ENCODE data around the gene HSPG2. TPM values are rescaled to one million over a fixed set of nuclear protein-coding genes. Genes with fewer than 3 reads are reported as not detected.

HSPG2 gene
- total and polyA plus RNA-seq, 9 of the 15 experiments (the other 6 are each of a cell fraction or from before 2014, with no cell fraction given): 0.14 to 160 (median 15.7) TPM

- TF ChIP-seq MBD1 (CRISPR knock-in tag; IDR thresholded peaks at IDR 0.05) (no peak), HEY1 (CRISPR knock-in tag; IDR thresholded peaks at IDR 0.05; ENCODE audit: borderline replicate concordance) (no peak), ZBTB33 (CRISPR knock-in tag; IDR thresholded peaks at IDR 0.05) (no peak), SIN3B (IDR thresholded peaks at IDR 0.05; ENCODE audit: low read depth) (no peak), PTRF (tag; IDR thresholded peaks at IDR 0.05) (no peak)
Observed at GRCh38 chr1:21926065-21926464, 11.0 kb downstream of the HSPG2 start (continued).

- POLR2A ChIA-PET: interaction anchor here (1.0 to 3.8 kb wide), 5 partner anchors 8 to 18 kb away, joined by 3 to 27 read pairs (median 6); no protein-coding TSS in a partner anchor
- H3K4me3 ChIP-seq: no peak overlapping the region
- CTCF ChIA-PET (ENCODE audit: low intra/inter-chr PET ratio): no interaction called here
- no peak for DNase-seq (ENCODE audit: extremely low read depth in 1 of 4, low spot score in 3 of 4)
- ATAC-seq: no peak
- H3K4me2 ChIP-seq (ENCODE audit: insufficient read depth, low read length): no peak overlapping the region
- in situ Hi-C loops (cut with MboI): no loop called here
- H3K27ac ChIP-seq (ENCODE audit: extremely low read depth, low read depth, low read length): peak overlapping the region; percentile 55; the same call in 2 of the 3 replicates
- H3K79me2 ChIP-seq (ENCODE audit: control insufficient read depth, insufficient read depth, low read length): peaks cover 80% of the 10 kb centered on the region
- no TSS peak for BruUV-seq (replicated peaks)
- H3K4me1 ChIP-seq (replicated peaks in 1 of 2; ENCODE audit: control insufficient read depth in 2 of 2, insufficient read depth in 2 of 2, low read length in 2 of 2): peaks cover 57 to 67% of the 10 kb centered on the region in 2 experiments
- peaks cover 32% of the 10 kb centered on the region for H3K36me3 ChIP-seq (ENCODE audit: control insufficient read depth, insufficient read depth, low read length)
- H3K9ac ChIP-seq (ENCODE audit: insufficient read depth in 1 of 2, low read depth in 2 of 2, low read length in 2 of 2): peak overlapping the region; percentile 7 to 39; a peak in 1 of 4 replicates
- H4K20me1 ChIP-seq (replicated peaks; ENCODE audit: control insufficient read depth, insufficient read depth, low read length): no peaks in the 10 kb centered on the region
- intact Hi-C loops (cut with micrococcal nuclease): no loop called here
- H3K9me3 ChIP-seq (replicated peaks; ENCODE audit: control insufficient read depth, insufficient read depth, low read depth, low read length): no peaks in the 10 kb centered on the region
- H3K9me1 ChIP-seq (ENCODE audit: control insufficient read depth, insufficient read depth, low read length): no peaks in the 10 kb centered on the region
- no peaks in the 10 kb centered on the region for H3K27me3 ChIP-seq (ENCODE audit: control insufficient read depth in 2 of 2, insufficient read depth in 2 of 2, low read length in 2 of 2)
- 0 out of 2 replicates have a peak overlapping the region, but pooled peaks have one; percentile 2 for H2AFZ ChIP-seq (ENCODE audit: low read depth, low read length)
- WGBS (ENCODE audit: insufficient coverage, low coverage, missing lambda C conversion rate): 66% methylated on average over 8 of the region's 8 CpGs
- no peak for FAIRE-seq
- TF ChIP-seq ZNF316 (IDR thresholded peaks at IDR 0.05) (no peak), GATA2 (CRISPR knock-in tag; IDR thresholded peaks at IDR 0.05) (peak; percentile 37; the same call in 1 of the 2 replicates), ATF2 (CRISPR knock-in tag; IDR thresholded peaks at IDR 0.05) (no peak), CTCF (IDR thresholded peaks at IDR 0.05 in 2 of 3, conservative IDR thresholded peaks at IDR 0.05 in 1 of 3; ENCODE audit: insufficient read depth in 2 of 3, low read depth in 1 of 3, low read length in 3 of 3) (no peak)
Observed at GRCh38 chr1:21925334-21925940, 11.7 kb downstream of the HSPG2 start.
